ENCODE results near the gene RABGAP1L.

DNA sequence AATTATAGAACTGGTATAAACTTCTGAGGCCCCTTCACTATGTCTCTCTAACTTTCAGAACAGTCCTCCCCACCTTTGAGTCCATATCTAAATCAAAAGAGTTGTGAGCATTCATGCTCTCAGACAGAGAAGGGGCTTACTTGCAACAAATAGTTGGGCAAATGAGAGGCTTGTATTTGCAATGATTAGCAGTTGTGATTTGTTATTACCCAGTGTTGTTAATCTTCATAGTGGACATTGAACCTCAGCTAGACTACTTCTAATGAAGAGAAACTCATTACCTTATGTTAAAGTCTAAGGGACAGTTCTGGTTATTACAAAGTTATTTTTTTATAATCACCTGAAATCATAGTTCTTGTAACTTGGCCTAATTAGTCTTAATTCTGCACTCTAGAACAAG, 114.5 kb downstream of the RABGAP1L start:
- TF ChIP-seq, protein P1, sequence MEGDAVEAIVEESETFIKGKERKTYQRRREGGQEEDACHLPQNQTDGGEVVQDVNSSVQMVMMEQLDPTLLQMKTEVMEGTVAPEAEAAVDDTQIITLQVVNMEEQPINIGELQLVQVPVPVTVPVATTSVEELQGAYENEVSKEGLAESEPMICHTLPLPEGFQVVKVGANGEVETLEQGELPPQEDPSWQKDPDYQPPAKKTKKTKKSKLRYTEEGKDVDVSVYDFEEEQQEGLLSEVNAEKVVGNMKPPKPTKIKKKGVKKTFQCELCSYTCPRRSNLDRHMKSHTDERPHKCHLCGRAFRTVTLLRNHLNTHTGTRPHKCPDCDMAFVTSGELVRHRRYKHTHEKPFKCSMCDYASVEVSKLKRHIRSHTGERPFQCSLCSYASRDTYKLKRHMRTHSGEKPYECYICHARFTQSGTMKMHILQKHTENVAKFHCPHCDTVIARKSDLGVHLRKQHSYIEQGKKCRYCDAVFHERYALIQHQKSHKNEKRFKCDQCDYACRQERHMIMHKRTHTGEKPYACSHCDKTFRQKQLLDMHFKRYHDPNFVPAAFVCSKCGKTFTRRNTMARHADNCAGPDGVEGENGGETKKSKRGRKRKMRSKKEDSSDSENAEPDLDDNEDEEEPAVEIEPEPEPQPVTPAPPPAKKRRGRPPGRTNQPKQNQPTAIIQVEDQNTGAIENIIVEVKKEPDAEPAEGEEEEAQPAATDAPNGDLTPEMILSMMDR (IDR thresholded peaks at IDR 0.05): no peak
- TF ChIP-seq POLR2A (IDR thresholded peaks at IDR 0.05): no peak

Data from lower leg skin (tissue), 3 donors.